ENCODE results near the gene NRG2.

DNA sequence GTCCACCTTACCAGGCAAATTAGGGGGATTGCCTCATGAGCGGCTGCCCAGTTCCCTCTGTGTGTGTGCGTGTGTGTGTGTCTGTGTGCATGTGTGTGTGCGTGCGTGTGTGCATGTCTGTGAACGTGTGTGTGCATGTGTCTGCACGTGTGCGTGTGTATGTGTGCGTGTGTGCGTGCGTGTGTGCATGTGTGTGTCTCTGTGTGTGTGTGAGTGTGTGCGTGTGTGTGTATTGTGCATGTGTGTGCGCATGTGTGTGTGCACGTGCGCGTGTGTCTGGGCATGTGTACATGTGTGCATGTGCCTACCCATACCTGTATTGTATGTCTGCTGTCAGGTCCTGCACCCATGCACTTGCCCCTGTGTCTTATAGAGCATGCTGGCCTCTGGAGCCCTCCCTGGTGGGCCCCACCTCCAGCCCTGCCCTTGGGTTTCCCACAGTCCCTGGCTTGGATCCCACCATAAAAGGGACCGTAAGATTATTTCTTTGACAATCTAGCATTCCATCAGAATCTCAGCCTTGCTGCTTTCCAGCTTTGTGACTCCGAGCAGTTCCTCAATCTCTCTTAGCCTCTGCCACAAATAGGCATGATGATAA lies 238.2 kb downstream of the NRG2 start:
- TF ChIP-seq EZH2 (IDR thresholded peaks at IDR 0.05; ENCODE audit: low read length, unreplicated experiment): no peak
- TF ChIP-seq, protein P1, sequence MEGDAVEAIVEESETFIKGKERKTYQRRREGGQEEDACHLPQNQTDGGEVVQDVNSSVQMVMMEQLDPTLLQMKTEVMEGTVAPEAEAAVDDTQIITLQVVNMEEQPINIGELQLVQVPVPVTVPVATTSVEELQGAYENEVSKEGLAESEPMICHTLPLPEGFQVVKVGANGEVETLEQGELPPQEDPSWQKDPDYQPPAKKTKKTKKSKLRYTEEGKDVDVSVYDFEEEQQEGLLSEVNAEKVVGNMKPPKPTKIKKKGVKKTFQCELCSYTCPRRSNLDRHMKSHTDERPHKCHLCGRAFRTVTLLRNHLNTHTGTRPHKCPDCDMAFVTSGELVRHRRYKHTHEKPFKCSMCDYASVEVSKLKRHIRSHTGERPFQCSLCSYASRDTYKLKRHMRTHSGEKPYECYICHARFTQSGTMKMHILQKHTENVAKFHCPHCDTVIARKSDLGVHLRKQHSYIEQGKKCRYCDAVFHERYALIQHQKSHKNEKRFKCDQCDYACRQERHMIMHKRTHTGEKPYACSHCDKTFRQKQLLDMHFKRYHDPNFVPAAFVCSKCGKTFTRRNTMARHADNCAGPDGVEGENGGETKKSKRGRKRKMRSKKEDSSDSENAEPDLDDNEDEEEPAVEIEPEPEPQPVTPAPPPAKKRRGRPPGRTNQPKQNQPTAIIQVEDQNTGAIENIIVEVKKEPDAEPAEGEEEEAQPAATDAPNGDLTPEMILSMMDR (conservative IDR thresholded peaks at IDR 0.05; ENCODE audit: low read depth, low read length): no peak

All from PC-3 (cell line).